ENCODE results near the gene PRORP.

DNA sequence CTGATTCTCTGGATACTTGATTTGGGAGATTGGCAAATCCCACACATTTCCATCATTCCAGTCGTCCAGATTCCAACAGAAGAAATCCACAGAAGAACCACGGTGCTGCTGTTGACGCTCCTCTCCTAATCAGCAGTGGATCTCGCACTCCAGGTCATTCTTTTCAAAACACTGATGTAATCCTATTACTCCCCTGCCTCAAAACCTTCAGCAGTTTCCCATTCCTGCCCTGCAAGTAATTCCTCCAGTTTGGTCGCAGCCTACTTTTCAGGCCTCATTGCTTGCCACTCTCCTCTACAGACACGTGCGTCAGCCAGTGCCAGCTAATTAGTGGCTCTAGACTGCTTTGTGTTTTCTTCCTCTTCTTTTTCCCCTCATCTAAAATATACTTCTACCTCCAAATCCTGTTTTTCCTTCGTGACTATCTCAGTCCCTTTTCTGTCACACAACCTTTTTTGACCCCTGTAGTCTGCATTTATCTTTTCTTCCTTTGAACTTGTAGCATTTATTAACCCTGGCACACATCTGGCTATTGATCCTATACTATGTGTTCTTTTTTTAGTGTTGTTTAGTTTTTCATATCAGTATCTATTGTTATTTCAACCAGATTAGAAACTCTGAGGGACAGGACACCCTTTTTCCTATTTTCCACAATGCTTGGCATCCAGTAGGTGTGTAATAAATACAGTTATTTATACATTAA lies 36.8 kb downstream of the PRORP start:
- TF ChIP-seq EP300 (IDR thresholded peaks at IDR 0.05; ENCODE audit: borderline replicate concordance) (no peak), CEBPB (IDR thresholded peaks at IDR 0.05) (no peak), NFIC (IDR thresholded peaks at IDR 0.05) (no peak), FOXM1 (IDR thresholded peaks at IDR 0.05; ENCODE audit: borderline replicate concordance, low read depth) (no peak), TAF1 (IDR thresholded peaks at IDR 0.05; ENCODE audit: low read depth) (no peak), RAD21 (IDR thresholded peaks at IDR 0.05; ENCODE audit: low read depth) (no peak)
- TF ChIP-seq, protein P1, sequence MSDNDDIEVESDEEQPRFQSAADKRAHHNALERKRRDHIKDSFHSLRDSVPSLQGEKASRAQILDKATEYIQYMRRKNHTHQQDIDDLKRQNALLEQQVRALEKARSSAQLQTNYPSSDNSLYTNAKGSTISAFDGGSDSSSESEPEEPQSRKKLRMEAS (IDR thresholded peaks at IDR 0.05): no peak
- TF ChIP-seq, protein P2, sequence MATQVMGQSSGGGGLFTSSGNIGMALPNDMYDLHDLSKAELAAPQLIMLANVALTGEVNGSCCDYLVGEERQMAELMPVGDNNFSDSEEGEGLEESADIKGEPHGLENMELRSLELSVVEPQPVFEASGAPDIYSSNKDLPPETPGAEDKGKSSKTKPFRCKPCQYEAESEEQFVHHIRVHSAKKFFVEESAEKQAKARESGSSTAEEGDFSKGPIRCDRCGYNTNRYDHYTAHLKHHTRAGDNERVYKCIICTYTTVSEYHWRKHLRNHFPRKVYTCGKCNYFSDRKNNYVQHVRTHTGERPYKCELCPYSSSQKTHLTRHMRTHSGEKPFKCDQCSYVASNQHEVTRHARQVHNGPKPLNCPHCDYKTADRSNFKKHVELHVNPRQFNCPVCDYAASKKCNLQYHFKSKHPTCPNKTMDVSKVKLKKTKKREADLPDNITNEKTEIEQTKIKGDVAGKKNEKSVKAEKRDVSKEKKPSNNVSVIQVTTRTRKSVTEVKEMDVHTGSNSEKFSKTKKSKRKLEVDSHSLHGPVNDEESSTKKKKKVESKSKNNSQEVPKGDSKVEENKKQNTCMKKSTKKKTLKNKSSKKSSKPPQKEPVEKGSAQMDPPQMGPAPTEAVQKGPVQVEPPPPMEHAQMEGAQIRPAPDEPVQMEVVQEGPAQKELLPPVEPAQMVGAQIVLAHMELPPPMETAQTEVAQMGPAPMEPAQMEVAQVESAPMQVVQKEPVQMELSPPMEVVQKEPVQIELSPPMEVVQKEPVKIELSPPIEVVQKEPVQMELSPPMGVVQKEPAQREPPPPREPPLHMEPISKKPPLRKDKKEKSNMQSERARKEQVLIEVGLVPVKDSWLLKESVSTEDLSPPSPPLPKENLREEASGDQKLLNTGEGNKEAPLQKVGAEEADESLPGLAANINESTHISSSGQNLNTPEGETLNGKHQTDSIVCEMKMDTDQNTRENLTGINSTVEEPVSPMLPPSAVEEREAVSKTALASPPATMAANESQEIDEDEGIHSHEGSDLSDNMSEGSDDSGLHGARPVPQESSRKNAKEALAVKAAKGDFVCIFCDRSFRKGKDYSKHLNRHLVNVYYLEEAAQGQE (IDR thresholded peaks at IDR 0.05; ENCODE audit: low read depth): no peak
